ENCODE data around the gene DNAH3. TPM values are rescaled to one million over a fixed set of nuclear protein-coding genes. Genes with fewer than 3 reads are reported as not detected.

The DNAH3 gene
- total RNA-seq, 1 experiment from 2014 or later: 4.4 TPM

- Mint-ChIP-seq H3K27ac (ENCODE audit: unreplicated experiment) (peak overlapping the region; percentile 48), H3K4me1 (ENCODE audit: low read depth, unreplicated experiment) (peaks cover 30% of the 10 kb centered on the region)
Observed at GRCh38 chr16:20925751-20926150, 224.9 kb downstream of the DNAH3 start.

GRCh38 chr16:20923876-20924275 is 226.8 kb downstream of the DNAH3 start:
- no peak overlapping the region for H3K27ac Mint-ChIP-seq (ENCODE audit: unreplicated experiment)
- no peaks in the 10 kb centered on the region for H3K27me3 ChIP-seq (replicated peaks; ENCODE audit: control insufficient read depth, insufficient read depth, low read length)
- no peak for DNase-seq
- H3K9me3 ChIP-seq: no peaks in the 10 kb centered on the region
- H3K9me3 Mint-ChIP-seq (ENCODE audit: unreplicated experiment): no peaks in the 10 kb centered on the region
- H3K4me1 Mint-ChIP-seq (ENCODE audit: low read depth, unreplicated experiment): peaks cover 18% of the 10 kb centered on the region
- no peaks in the 10 kb centered on the region for H3K27me3 Mint-ChIP-seq (ENCODE audit: insufficient read depth, unreplicated experiment)
- intact Hi-C loops (cut with micrococcal nuclease; ENCODE audit: unreplicated experiment): no loop called here
- H3K4me3 Mint-ChIP-seq (ENCODE audit: unreplicated experiment): no peak overlapping the region
- no peak for TF ChIP-seq CTCF (IDR thresholded peaks at IDR 0.05; ENCODE audit: insufficient read depth in 1 of 2, low read depth in 1 of 2, low read length in 1 of 2, severe bottlenecking in 1 of 2, unreplicated experiment in 1 of 2)
- H3K4me1 ChIP-seq: peaks cover 10% of the 10 kb centered on the region
- H3K36me3 ChIP-seq (ENCODE audit: control insufficient read depth, insufficient read depth, low read length): no peaks in the 10 kb centered on the region
- ChIA-PET POLR2A (no interaction called here), CTCF (no interaction called here)
- peaks cover 13% of the 10 kb centered on the region for H3K36me3 Mint-ChIP-seq (ENCODE audit: insufficient read depth, unreplicated experiment)
- H3K4me3 ChIP-seq (ENCODE audit: low read depth, low read length): no peak overlapping the region
- no TSS peak for BruUV-seq (replicated peaks)

More at GRCh38 chr16:20925751-20926150, 224.9 kb downstream of the DNAH3 start:
- H3K27me3 ChIP-seq (replicated peaks; ENCODE audit: control insufficient read depth, insufficient read depth, low read length): no peaks in the 10 kb centered on the region
- no peak overlapping the region for H3K4me3 Mint-ChIP-seq (ENCODE audit: unreplicated experiment)
- peaks cover 14% of the 10 kb centered on the region for H3K4me1 ChIP-seq
- no peaks in the 10 kb centered on the region for H3K27me3 Mint-ChIP-seq (ENCODE audit: insufficient read depth, unreplicated experiment)
- no peak for TF ChIP-seq CTCF (IDR thresholded peaks at IDR 0.05; ENCODE audit: insufficient read depth in 1 of 2, low read depth in 1 of 2, low read length in 1 of 2, severe bottlenecking in 1 of 2, unreplicated experiment in 1 of 2)
- no peak overlapping the region for H3K4me3 ChIP-seq (ENCODE audit: low read depth, low read length)
- no peaks in the 10 kb centered on the region for H3K36me3 ChIP-seq (ENCODE audit: control insufficient read depth, insufficient read depth, low read length)
- no peaks in the 10 kb centered on the region for H3K9me3 Mint-ChIP-seq (ENCODE audit: unreplicated experiment)
- intact Hi-C loops (cut with micrococcal nuclease; ENCODE audit: unreplicated experiment): no loop called here
- BruUV-seq (replicated peaks): no TSS peak
- peaks cover 13% of the 10 kb centered on the region for H3K36me3 Mint-ChIP-seq (ENCODE audit: insufficient read depth, unreplicated experiment)
- ChIA-PET CTCF (no interaction called here), POLR2A (no interaction called here)
- H3K9me3 ChIP-seq: no peaks in the 10 kb centered on the region
- DNase-seq: peak in 1 of 2 experiments; percentile 19

GRCh38 chr16:20920799-20921198 is 229.8 kb downstream of the DNAH3 start:
- no peaks in the 10 kb centered on the region for H3K27me3 ChIP-seq (replicated peaks; ENCODE audit: control insufficient read depth, insufficient read depth, low read length)

More at GRCh38 chr16:20920799-20921198, 229.8 kb downstream of the DNAH3 start:
- intact Hi-C loops (cut with micrococcal nuclease; ENCODE audit: unreplicated experiment): no loop called here
- Mint-ChIP-seq H3K36me3 (ENCODE audit: insufficient read depth, unreplicated experiment) (peaks cover 12% of the 10 kb centered on the region), H3K27ac (ENCODE audit: unreplicated experiment) (no peak overlapping the region), H3K4me1 (ENCODE audit: low read depth, unreplicated experiment) (peaks cover 16% of the 10 kb centered on the region), H3K9me3 (ENCODE audit: unreplicated experiment) (peaks cover 10% of the 10 kb centered on the region), H3K4me3 (ENCODE audit: unreplicated experiment) (no peak overlapping the region), H3K27me3 (ENCODE audit: insufficient read depth, unreplicated experiment) (no peaks in the 10 kb centered on the region)
- H3K9me3 ChIP-seq: no peaks in the 10 kb centered on the region
- ChIA-PET CTCF (no interaction called here), POLR2A (interaction anchor here (0.8 kb wide), 1 partner anchor 20 kb away, joined by 4 read pairs; the partner anchor contains the start of genes DCUN1D3 and LYRM1)
- peaks cover 6% of the 10 kb centered on the region for H3K4me1 ChIP-seq
- H3K4me3 ChIP-seq (ENCODE audit: low read depth, low read length): no peak overlapping the region
- TF ChIP-seq CTCF (IDR thresholded peaks at IDR 0.05; ENCODE audit: insufficient read depth in 1 of 2, low read depth in 1 of 2, low read length in 1 of 2, severe bottlenecking in 1 of 2, unreplicated experiment in 1 of 2): no peak
- no peaks in the 10 kb centered on the region for H3K36me3 ChIP-seq (ENCODE audit: control insufficient read depth, insufficient read depth, low read length)
- no peak for DNase-seq
- no TSS peak for BruUV-seq (replicated peaks)

Measured in Caco-2 (cell line).